Trophoblast cell (in vitro differentiated cells and primary cell): ENCODE data around the gene RBCK1.
A peak's percentile ranks its signal among the peaks of the same experiment; 100 is the strongest.

Experiments used
- DNase-seq, 2 donors: peaks; one replicate each; pipeline ENCODE4 v3.0.0-alpha.2; 2016
- H2AFZ ChIP-seq: 2 replicates; pipeline ENCODE4 v1.6.1; 2013; ENCODE audit warnings: low read length, moderate library complexity, mild to moderate bottlenecking; ENCODE audit not compliant: insufficient read depth, poor library complexity
- H2AK5ac ChIP-seq: 2 replicates; pipeline ENCODE4 v1.6.1; 2013; ENCODE audit warnings: mild to moderate bottlenecking, low read length
- H2BK120ac ChIP-seq: 2 replicates; pipeline ENCODE4 v1.6.1; 2013; ENCODE audit warnings: low read length, mild to moderate bottlenecking, moderate library complexity; ENCODE audit not compliant: insufficient read depth, poor library complexity
- H2BK12ac ChIP-seq: 2 replicates; pipeline ENCODE4 v1.6.1; 2013; ENCODE audit warnings: mild to moderate bottlenecking, low read length, moderate library complexity
- H2BK5ac ChIP-seq: 2 replicates; pipeline ENCODE4 v1.6.1; 2013; ENCODE audit warnings: low read length, low read depth, moderate library complexity, mild to moderate bottlenecking; ENCODE audit not compliant: poor library complexity
- H3K14ac ChIP-seq: 2 replicates; pipeline ENCODE4 v1.6.1; 2013; ENCODE audit warnings: mild to moderate bottlenecking, low read length
- H3K18ac ChIP-seq: 2 replicates; pipeline ENCODE4 v1.6.1; 2013; ENCODE audit warnings: mild to moderate bottlenecking, low read length
- H3K23ac ChIP-seq: 2 replicates; pipeline ENCODE4 v1.6.1; 2013; ENCODE audit warnings: low read length
- H3K27ac ChIP-seq: 2 replicates; pipeline ENCODE4 v1.5.1; 2013; ENCODE audit warnings: low read depth, mild to moderate bottlenecking, inconsistent platforms, low read length, moderate library complexity
- H3K27me3 ChIP-seq: 2 replicates; pipeline ENCODE4 v1.6.1; 2013; ENCODE audit warnings: inconsistent platforms, mild to moderate bottlenecking, low read length, moderate library complexity; ENCODE audit not compliant: insufficient read depth
- H3K36me3 ChIP-seq, 2 experiments: 1 replicate in 1 of 2; 2 replicates in 1 of 2; pipeline ENCODE4 v1.6.1; 2013; ENCODE audit warnings: low read length in 2 of 2, mild to moderate bottlenecking in 2 of 2, moderate library complexity in 1 of 2; ENCODE audit not compliant: insufficient read depth in 2 of 2, control insufficient read depth in 1 of 2
- H3K4ac ChIP-seq: 2 replicates; pipeline ENCODE4 v1.6.1; 2013; ENCODE audit warnings: low read depth, mild to moderate bottlenecking, low read length, moderate library complexity
- H3K4me1 ChIP-seq, 2 experiments: 1 replicate in 1 of 2; 2 replicates in 1 of 2; pipeline ENCODE4 v1.6.1; 2013; ENCODE audit warnings: low read length in 2 of 2, mild to moderate bottlenecking in 2 of 2, moderate library complexity in 1 of 2; ENCODE audit not compliant: insufficient read depth in 2 of 2, control insufficient read depth in 1 of 2
- H3K4me2 ChIP-seq: 2 replicates; pipeline ENCODE4 v1.6.1; 2013; ENCODE audit warnings: inconsistent platforms, mild to moderate bottlenecking, low read length, moderate library complexity
- H3K4me3 ChIP-seq: 2 replicates; pipeline ENCODE4 v1.5.1; 2013; ENCODE audit warnings: mild to moderate bottlenecking, low read depth, low read length, inconsistent platforms
- H3K79me1 ChIP-seq: one replicate; pipeline ENCODE4 v1.6.1; 2013; ENCODE audit warnings: low read length
- H3K79me2 ChIP-seq: 2 replicates; pipeline ENCODE4 v1.6.1; 2013; ENCODE audit warnings: low read length, mild to moderate bottlenecking; ENCODE audit not compliant: control insufficient read depth, insufficient read depth, poor library complexity
- H3K9ac ChIP-seq: 2 replicates; pipeline ENCODE4 v1.6.1; 2013; ENCODE audit warnings: mild to moderate bottlenecking, low read length
- H3K9me3 ChIP-seq: 2 replicates; pipeline ENCODE4 v1.6.1; 2013; ENCODE audit warnings: low read depth, mild to moderate bottlenecking, control low read depth, inconsistent platforms, low read length; ENCODE audit not compliant: insufficient read depth
- H4K12ac ChIP-seq: 2 replicates; pipeline ENCODE4 v1.6.1; 2013; ENCODE audit warnings: low read depth, mild to moderate bottlenecking, low read length, moderate library complexity
- H4K8ac ChIP-seq: 2 replicates; pipeline ENCODE4 v1.6.1; 2013; ENCODE audit warnings: low read depth, mild to moderate bottlenecking, low read length, moderate library complexity
- H4K91ac ChIP-seq: one replicate; pipeline ENCODE4 v1.6.1; 2013; ENCODE audit warnings: low read depth, mild to moderate bottlenecking, low read length, moderate library complexity
- WGBS: extraction: QIAGEN DNeasy Blood & Tissue Kit; methylation state at CpG from one replicate; pipeline ENCODE4 v1.1.7; 2013; ENCODE audit warnings: missing lambda C conversion rate; ENCODE audit not compliant: insufficient read length, insufficient coverage; ENCODE audit errors: extremely low coverage; 5-methylcytosine and 5-hydroxymethylcytosine counted together

RBCK1 gene

GRCh38 chr20:363319-364078, 44.6 kb upstream of the RBCK1 start:
- Histone ChIP-seq H4K91ac (peak overlapping the region; percentile 41), H3K14ac (peak overlapping the region; percentile 8), H3K4ac (no peak overlapping the region), H3K27me3 (no peaks in the 10 kb centered on the region), H4K12ac (no peak overlapping the region), H3K79me2 (no peaks in the 10 kb centered on the region), H3K9me3 (peaks cover 2% of the 10 kb centered on the region), H2AFZ (no peak overlapping the region), H3K23ac (no peak overlapping the region), H2BK120ac (peak overlapping the region; percentile 45), H3K4me3 (no peak overlapping the region), H3K4me1 (peaks cover 29 to 32% of the 10 kb centered on the region in 2 experiments), H2AK5ac (peak overlapping the region; percentile 28), H2BK12ac (peak overlapping the region; percentile 50), H2BK5ac (no peak overlapping the region), H3K79me1 (peaks cover 18% of the 10 kb centered on the region), H3K9ac (no peak overlapping the region), H4K8ac (no peak overlapping the region), H3K27ac (no peak overlapping the region), H3K18ac (peak overlapping the region; percentile 12), H3K36me3 (no peaks in the 10 kb centered on the region), H3K4me2 (no peak overlapping the region)
- peak in 1 of 2 donors; percentile 35 for DNase-seq
- no CpG with 5 or more reads among the region's 13 CpGs for WGBS

- peak overlapping the region; percentile 48 for H3K27ac ChIP-seq
- no peak overlapping the region for H3K9ac ChIP-seq
- peaks cover 30 to 40% of the 10 kb centered on the region in 2 experiments for H3K4me1 ChIP-seq
- no peak overlapping the region for H3K4me3 ChIP-seq
- peak; percentile 65 to 88 for DNase-seq
- no peaks in the 10 kb centered on the region for H3K36me3 ChIP-seq
- no peak overlapping the region for H3K18ac ChIP-seq
- no peak overlapping the region for H3K4me2 ChIP-seq
- no peak overlapping the region for H2AFZ ChIP-seq
- H3K4ac ChIP-seq: no peak overlapping the region
- no peak overlapping the region for H3K23ac ChIP-seq
- no peaks in the 10 kb centered on the region for H3K27me3 ChIP-seq
- peak overlapping the region; percentile 30 for H4K8ac ChIP-seq
- H2BK12ac ChIP-seq: peak overlapping the region; percentile 63
- H3K79me2 ChIP-seq: peaks cover 1% of the 10 kb centered on the region
- WGBS: no CpG with 5 or more reads among the region's 9 CpGs
- H2BK5ac ChIP-seq: peak overlapping the region; percentile 32
- H2BK120ac ChIP-seq: peak overlapping the region; percentile 50
- peak overlapping the region; percentile 73 for H4K91ac ChIP-seq
- peak overlapping the region; percentile 68 for H3K14ac ChIP-seq
- peak overlapping the region; percentile 5 for H2AK5ac ChIP-seq
- H3K9me3 ChIP-seq: peaks cover 2% of the 10 kb centered on the region
- peaks cover 24% of the 10 kb centered on the region for H3K79me1 ChIP-seq
- H4K12ac ChIP-seq: no peak overlapping the region
Observed at GRCh38 chr20:364905-365794, 42.9 kb upstream of the RBCK1 start.

- no peak overlapping the region for H3K14ac ChIP-seq
- no peak overlapping the region for H2BK120ac ChIP-seq
- H4K91ac ChIP-seq: no peak overlapping the region
- no peaks in the 10 kb centered on the region for H3K36me3 ChIP-seq
- no peak overlapping the region for H3K23ac ChIP-seq
- WGBS: no CpG with 5 or more reads among the region's 7 CpGs
- no peak overlapping the region for H4K12ac ChIP-seq
- no peak overlapping the region for H3K18ac ChIP-seq
- no peak overlapping the region for H2BK12ac ChIP-seq
- H2AFZ ChIP-seq: no peak overlapping the region
- H3K4me3 ChIP-seq: no peak overlapping the region
- peaks cover 30 to 37% of the 10 kb centered on the region in 2 experiments for H3K4me1 ChIP-seq
- peaks cover 1% of the 10 kb centered on the region for H3K79me2 ChIP-seq
- H3K9me3 ChIP-seq: peaks cover 2% of the 10 kb centered on the region
- peak overlapping the region; percentile 66 for H3K27ac ChIP-seq
- no peak overlapping the region for H3K4ac ChIP-seq
- H3K79me1 ChIP-seq: peaks cover 26% of the 10 kb centered on the region
- no peak overlapping the region for H2AK5ac ChIP-seq
- peak; percentile 90 to 92 for DNase-seq
- H3K4me2 ChIP-seq: peak overlapping the region; percentile 11
- no peak overlapping the region for H4K8ac ChIP-seq
- no peaks in the 10 kb centered on the region for H3K27me3 ChIP-seq
- no peak overlapping the region for H2BK5ac ChIP-seq
- no peak overlapping the region for H3K9ac ChIP-seq
Observed at GRCh38 chr20:366041-366718, 41.9 kb upstream of the RBCK1 start.
